Activated T-cell treated with anti-CD3 and anti-CD28 coated beads for 24 hours (primary cell): Measurements from ENCODE around the gene PSMB2.
"Not testable (repeated sequence)": the region's sequence is repeated elsewhere in the genome, so short reads cannot be mapped to it uniquely, and the experiment has no call there.

Source experiments
- DNase-seq: peaks from one replicate; pipeline ENCODE4 v3.0.0-alpha.2; 2020; ENCODE audit warnings: low read depth

Gene PSMB2

DNA sequence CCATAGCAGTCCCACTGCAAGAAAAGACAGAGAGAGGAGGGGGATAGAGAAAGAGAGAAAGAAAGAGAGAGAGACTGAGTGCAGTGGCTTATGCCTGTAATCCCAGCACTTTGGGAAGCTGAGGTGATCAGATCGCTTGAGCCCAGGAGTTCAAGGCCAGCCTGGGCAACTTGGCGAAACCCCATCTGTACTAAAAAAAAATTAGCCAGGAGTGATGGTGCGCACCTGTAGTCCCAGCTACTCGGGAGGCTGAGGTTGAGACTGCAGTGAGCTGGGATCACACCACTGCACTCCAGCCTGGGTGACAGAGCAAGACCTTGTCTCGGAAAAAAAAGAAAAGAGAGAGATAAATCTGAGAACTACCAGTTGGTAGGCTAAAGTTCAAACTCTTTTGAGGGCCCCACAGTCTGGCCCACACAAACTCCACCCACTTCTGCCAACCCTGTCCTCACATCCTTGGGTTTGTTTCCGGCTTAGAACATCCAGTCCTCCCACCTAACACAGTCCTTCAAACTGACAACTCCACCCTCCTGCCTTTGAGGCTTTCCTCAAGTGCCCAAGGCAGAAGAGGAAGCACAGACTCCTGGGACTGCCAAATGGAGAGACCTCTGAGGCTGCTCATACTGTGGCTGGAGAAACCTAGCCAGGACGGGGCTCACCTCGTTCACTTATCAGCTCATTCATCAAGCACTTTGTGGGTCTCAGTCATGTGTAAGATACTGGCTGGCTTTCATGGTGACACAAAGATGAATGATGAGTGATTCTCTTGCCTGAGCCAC, 48.1 kb downstream of the PSMB2 start:
- no peak for DNase-seq

DNA sequence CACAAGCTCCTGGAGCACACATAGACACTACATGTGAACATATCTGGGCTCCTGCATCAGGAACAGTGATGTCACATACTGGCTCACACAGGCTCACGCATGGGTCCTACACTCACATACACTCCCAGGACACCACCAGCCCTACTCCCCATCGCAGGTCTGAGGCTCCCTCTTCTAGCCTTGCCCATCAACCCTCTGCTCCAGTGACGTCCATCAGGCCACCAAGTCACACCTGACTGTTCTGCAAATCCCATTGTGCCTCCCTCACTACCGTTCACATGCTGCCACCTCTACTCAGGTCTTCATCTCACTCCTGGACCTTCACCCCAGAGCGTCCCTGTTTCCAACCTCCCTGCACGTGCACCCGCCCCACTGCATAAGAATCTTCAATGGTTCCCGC, 50.1 kb downstream of the PSMB2 start:
- DNase-seq = no peak

DNA sequence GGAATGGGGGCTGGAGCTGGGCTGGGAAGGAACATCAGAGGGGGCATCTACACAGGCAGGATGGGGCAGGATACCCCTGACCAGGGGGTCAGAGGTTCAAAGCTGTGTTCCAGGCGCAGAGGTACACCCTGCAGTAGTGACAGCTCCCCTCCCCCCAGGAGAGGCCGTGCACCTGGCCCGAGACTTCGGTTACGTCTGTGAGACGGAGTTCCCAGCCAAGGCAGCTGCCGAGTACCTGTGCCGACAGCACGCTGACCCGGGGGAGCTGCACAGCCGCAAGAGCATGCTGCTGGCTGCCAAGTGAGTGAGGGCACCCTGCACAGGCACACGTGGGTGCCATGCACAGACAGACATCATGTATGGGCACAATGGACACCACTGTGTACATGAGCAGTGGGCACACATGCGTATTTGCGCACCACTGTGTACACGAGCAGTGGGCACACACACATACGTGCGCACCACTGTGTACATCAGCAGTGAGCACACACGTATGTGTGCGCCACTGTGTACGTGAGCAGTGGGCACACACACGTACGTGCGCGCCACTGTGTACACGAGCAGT, 50.8 kb downstream of the PSMB2 start:
- DNase-seq = no peak

DNA sequence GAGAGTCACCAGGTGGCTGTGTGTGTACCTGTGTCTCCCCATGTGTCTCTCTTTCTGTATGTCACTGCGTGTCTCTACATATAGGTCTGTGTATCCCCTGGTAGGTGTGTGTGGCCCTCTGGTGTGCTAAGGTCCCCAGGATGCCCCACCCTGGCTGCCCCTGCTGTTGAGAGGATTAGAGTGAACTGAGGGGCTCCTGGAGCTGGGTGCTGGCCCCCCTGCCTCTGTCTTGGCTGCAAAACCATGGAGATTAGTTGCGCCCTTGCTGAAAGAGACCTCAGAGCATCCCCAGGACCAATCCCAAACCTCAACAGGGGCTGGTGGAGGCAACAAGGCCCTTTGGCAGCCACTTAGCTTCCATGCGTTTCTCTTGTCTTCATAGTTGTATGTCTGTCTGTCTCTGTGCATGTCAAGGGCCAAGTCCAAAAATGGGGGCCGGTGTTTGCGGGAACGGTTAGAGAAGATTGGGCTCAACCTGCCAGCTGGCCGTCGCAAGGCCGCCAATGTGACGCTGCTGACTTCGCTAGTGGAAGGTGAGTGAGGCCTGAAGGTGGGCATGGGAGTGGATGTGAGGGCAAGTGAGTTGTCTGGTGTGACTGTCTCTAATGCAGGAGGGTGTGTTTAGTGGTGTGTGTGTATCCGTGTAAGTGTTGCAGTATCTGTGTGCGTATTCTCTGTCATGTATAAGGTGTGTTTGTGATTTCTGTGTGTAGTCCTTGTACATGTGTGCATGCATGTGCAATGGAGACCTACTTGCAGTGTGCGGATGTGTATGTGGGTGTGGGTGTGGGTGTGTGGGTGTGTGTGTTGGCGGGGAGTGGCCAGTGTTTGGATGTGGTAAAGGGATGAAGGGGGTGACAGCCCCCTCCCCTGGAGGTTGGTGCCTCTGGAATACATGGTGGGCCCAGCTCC, 51.6 kb downstream of the PSMB2 start:
- DNase-seq = no peak

DNA sequence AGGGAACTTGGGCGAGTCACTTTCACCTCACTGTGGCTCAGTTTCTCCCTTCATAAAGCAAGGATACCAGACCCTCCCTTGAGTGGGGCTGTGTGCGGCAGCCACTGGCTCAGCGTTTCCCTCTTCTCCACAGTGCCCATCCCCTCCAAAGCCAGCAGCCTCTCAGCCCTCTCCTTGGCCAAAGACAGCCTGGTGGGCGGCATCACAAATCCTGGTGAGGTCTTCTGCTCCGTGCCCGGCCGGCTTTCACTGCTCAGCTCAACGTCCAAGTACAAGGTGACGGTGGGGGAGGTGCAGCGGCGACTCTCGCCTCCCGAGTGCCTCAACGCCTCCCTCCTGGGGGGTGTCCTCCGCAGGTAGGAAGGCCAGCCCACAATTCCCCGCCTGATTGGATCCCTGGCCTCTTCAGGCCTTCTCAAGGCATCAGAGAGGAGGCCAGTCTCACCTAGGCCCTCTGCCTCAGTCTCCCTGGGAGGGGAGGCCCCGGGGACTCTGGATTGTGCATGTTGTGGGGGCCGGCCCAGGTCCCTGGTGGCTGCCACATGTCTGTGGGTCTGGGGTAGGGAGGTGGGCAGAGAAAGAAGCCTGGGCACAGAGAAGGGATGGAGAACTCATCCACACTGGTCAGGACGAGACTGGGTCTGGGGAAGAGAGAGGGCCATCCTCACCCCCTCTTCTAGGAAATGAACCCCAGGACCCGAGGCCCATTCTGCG, 53.0 kb downstream of the PSMB2 start:
- DNase-seq = no peak

DNA sequence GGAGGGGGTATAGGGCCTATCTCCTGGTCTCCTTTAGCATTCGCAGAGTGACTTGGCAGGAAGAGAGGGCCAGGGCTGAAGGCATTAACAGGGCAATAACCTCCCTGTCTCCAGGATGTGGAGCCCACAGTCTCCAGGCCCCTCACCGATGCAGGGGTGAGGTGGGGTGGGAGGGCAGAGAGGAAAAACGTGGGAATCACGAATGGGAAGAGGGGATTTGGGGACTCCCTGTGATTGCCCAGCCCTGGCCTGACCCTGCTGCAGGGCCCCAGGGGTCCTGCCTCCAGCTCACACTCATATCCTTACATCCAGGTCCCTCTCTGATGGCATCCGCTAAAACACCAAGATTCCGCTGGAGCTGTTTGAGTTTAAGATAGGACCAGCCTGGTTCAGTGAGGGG, 53.6 kb downstream of the PSMB2 start:
- no peak for DNase-seq

DNA sequence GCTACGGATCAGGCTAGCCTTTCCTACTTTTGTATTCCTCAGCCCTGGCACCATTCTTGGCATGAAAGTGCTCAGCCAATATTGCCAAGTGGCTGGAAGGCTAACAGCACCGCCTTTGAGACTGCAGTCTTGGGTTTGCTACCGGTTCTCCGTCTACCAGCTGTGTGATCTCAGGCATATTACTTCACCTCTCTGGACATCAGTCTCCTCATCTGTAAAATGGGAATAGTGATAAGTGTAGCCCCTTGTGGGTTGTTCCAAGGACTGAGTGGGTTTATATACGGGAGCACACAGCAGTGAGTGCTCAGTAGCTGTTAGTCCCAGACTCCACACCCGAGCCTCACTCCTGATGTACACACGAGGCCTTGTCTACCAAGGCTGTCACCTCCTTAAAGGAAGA, 54.5 kb downstream of the PSMB2 start:
- DNase-seq = no peak

DNA sequence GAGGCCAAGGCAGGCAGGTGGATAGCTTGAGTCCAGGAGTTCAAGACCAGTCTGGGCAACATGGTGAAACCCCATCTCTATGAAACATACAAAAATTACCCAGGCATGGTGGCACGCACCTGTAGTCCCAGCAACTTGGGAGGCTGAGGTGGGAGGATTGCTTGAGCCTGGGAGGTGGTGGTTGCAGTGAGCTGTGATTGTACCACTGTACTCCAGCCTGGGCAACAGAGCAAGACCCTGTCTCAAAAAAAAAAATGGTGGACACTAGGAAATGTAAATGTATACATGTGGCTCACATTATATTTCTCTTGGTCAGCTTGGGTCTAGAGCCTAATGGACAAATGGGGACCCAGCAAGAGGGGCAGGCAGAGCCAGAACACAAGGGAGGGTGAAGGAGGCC, 55.5 kb downstream of the PSMB2 start:
- not testable (repeated sequence) for DNase-seq

DNA sequence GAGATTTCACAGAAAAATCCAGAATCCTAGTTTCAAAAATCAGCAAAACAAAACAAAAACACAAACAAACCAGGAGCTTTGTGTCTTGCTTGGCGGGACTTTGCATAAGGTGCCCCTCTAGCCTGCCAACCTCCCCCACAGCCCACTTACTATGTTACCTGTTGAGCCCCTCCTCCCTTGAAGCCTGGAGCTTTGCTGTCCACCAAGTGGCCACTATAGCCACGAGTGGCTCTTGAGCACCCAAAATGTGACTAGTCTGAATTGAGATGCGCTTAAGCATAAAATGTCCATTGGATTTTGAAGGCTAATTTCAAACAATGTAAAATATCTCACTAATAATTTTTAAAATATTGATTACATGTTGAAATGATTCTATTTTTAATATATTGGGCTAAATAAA, 56.0 kb downstream of the PSMB2 start:
- DNase-seq = no peak

DNA sequence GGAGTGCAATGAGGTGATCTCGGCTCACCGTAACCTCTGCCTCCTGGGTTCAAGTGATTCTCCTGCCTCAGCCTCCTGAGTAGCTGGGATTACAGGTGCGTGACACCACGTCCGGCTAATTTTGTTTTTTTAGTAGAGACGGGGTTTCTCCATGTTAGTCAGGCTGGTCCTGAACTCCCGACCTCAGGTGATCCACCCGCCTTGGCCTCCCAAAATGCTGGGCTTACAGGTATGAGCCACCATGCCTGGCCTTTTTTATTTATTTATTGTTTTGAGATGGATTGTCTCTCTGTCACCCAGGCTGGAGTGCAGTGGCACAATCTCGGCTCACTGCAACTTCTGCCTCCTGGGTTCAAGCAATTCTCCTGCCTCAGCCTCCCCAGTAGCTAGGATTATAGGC, 59.7 kb downstream of the PSMB2 start:
- not testable (repeated sequence) for DNase-seq

DNA sequence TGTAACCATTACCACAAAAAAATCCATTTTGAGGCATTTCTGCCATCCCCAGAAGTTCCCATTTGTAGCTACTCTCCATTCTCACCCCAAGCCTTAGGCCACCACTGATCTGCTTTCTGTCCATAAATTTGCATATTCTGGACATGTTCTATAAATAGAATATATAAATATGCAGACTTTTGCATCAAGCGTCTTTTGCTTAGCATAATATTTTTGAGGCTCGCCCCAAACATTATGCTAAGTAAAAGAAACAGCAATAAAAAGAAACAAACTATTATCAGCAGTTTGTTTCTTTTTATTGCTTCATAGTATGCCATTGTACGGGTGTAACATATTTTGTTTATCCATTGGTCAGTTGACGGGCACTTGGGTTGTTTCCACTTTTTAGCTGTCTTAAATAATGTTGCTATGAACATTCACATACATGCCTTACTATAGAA, 60.4 kb downstream of the PSMB2 start:
- DNase-seq = no peak

DNA sequence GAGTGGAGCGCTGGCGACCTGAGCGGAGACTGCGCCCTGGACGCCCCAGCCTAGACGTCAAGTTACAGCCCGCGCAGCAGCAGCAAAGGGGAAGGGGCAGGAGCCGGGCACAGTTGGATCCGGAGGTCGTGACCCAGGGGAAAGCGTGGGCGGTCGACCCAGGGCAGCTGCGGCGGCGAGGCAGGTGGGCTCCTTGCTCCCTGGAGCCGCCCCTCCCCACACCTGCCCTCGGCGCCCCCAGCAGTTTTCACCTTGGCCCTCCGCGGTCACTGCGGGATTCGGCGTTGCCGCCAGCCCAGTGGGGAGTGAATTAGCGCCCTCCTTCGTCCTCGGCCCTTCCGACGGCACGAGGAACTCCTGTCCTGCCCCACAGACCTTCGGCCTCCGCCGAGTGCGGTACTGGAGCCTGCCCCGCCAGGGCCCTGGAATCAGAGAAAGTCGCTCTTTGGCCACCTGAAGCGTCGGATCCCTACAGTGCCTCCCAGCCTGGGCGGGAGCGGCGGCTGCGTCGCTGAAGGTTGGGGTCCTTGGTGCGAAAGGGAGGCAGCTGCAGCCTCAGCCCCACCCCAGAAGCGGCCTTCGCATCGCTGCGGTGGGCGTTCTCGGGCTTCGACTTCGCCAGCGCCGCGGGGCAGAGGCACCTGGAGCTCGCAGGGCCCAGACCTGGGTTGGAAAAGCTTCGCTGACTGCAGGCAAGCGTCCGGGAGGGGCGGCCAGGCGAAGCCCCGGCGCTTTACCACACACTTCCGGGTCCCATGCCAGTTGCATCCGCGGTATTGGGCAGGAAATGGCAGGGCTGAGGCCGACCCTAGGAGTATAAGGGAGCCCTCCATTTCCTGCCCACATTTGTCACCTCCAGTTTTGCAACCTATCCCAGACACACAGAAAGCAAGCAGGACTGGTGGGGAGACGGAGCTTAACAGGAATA, 64.0 kb downstream of the PSMB2 start:
- peak; percentile 42 for DNase-seq

DNA sequence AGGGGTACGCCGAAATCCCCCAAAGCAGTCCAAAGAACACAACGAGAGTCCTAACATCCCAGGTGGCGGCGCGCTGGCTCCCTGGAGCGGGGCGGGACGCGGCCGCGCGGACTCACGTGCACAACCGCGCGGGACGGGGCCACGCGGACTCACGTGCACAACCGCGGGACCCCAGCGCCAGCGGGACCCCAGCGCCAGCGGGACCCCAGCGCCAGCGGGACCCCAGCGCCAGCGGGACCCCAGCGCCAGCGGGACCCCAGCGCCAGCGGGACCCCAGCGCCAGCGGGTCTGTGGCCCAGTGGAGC, 64.6 kb downstream of the PSMB2 start:
- DNase-seq = not testable (repeated sequence)

DNA sequence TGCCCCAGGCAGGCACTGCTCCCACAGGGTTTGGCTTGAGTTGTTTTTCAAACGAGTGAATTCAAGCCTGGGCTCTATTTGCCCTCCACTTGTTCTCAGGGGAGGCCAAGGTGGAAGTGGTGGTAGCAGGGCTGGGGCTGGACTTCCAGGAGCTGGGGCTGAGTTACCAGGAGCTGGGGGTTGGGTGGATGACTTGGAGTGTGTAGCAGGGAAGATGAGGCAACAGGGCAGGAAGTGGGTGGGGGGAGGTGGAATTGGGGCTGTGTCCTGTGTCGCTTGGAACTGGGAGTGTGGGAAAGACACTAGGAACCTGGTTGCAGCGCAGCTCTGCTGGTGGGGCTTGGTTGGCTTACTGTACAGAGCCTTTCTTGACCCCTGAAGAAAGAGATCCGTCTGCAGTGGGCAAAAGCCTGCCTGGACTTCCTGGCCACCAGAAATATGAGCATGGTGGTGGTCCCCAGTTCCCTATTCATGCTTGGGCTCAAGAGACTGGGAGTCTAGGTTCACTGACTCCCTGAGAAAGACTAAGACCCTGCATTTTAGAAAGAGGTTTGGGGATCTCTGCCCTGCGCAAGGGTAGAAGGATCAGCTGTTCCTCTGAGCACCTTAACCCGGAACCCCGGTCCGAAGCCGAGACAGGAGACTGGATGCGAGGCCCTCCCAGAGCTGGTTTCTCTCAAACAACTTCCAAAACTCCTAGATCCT, 65.1 kb downstream of the PSMB2 start:
- no peak for DNase-seq

DNA sequence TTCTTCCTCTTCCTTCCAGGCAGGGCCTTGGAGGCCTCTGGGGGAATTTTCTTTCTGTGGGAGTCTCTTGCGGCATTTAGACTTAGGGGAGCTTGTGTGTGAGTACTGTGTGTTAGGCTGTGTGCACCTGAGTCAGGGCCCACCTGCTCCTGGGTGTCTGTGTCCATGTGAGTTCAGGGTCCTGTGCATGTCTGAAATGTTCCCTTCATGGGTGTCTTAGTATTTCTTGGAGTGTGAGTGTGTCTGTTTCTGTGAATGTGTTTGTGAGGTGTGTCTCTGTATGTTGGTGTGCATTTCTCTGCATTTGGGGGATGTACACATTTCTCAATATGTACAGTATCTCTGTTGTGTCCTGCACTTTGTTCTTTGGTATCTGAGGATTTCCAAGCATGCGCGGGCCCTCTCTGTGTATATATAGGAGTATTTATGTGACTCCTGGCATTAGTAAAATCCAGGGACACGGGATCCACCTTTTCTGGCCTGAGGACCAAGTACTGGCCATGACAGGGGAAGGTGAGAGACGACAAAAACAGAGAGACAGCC, 65.8 kb downstream of the PSMB2 start:
- DNase-seq = no peak

DNA sequence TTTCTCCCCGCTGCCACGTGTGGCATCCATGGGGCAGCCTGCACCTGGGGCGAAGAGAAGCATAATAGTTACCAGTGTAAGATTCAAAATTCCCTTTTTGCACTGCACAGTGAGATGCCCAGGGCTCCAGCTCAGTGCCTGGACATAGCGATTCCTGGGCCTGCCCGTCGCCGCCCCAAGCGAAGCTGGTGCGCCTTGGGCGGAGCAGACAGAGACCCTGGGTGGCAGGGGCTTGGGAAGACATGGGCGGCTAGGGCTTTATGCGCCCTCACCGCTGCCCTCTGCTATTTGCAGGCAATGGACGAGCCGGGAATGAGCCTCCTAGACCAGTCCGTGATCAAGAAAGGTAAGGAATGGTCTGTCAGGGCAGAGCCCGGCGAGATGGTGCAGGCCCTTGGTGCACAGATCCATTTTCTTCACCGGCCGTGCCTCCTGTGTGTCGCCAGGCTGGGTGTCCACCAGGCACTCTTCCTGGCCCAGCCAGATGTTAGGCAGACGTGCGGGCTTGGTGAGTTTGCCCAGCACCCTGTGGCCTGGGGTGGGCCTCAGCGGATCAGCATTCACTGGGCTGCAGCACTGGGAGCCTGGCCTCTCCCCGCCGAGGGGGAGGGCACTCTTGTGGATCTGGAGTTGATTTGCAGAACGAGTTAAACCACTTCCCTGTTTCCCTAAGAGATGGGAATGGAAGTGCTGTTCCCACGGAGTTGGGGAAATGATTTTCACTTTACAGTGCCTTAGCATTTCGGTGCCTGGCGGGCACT, 66.5 kb downstream of the PSMB2 start:
- DNase-seq = no peak

DNA sequence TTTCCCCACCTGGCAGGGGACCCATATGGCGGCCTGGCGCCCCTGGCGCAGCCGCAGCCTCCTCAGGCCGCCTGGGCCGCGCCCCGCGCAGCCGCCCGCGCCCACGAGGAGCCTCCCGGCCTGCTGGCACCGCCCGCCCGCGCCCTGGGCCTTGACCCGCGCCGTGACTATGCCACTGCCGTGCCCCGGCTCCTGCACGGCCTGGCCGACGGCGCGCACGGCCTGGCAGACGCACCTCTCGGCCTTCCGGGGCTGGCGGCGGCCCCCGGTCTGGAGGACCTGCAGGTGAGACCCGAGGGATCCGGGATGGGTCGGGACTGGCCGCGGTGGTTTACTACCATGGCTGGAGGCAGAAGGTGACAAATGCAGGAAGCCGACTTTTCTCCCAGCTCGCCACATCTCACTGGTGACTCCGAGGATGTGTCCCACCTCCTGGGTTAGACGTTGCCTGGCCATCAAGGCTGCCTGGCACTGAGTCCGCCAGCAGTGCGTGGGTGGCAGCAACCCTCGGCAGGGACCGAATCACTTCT, 67.1 kb downstream of the PSMB2 start:
- no peak for DNase-seq

DNA sequence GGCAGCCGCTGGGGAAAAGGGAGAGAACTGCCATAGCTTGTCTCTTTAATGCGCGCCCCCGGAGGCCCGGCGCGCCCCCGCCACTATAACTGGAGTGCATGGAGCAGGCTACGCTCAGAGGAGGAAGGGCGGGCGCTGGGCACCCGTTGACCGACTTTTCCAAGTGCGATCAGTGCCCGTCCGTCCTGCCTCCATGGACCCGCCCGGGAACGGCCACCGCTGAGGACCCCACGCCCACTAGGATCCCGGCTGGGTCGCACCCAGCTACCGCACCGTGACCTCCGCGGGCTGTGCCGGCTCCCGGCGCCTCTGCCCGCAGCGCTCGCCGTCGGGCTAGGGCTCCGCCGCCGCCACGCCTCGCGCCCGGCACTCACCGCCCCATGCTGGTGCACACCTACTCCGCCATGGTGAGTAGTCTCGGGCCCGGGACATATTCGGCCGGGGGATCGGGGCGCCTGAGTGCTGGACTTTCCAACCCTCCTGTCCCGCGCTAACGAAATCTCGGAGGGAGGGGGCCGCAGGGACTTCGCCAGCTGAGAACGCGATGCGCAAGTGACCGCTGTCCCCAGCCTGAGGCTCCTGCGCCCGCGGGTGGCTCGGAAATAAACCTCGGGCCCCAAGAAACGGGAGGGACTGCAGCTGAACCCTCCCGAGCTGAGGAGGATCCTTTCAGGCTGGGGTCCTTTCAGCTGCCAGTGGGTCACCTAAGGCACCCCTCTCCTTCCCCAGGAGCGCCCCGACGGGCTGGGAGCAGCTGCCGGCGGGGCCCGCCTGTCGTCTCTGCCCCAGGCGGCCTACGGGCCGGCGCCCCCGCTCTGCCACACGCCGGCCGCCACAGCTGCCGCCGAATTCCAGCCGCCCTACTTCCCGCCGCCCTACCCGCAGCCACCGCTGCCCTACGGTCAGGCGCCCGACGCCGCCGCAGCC, 67.9 kb downstream of the PSMB2 start, which contains the start of gene TFAP2E:
TSS of gene TFAP2E (plus strand) at position 117 of the 927 bp plus-strand sequence. CDS start at position 381, 264 bp downstream.
- no peak for DNase-seq
